GM15510 (cell line): ENCODE results near the gene GPBP1L1.
A peak's percentile ranks its signal among the peaks of the same experiment; 100 is the strongest.

Experiments
- POLR2A ChIP-seq: IDR thresholded peaks from 3 replicates; pipeline ENCODE4 v1.6.1; 2011; ENCODE audit warnings: borderline replicate concordance; ENCODE audit not compliant: insufficient read length; ENCODE audit errors: extremely low read depth

GPBP1L1 gene

GRCh38 chr1:45687014-45687753, 851 bp upstream of the GPBP1L1 start:
- TF ChIP-seq POLR2A = peak; percentile 95

- TF ChIP-seq POLR2A = no peak
Observed at GRCh38 chr1:45686015-45686287, 382 bp downstream of the GPBP1L1 start.

GRCh38 chr1:45685308-45686014, 872 bp downstream of the GPBP1L1 start:
- TF ChIP-seq POLR2A = no peak

GRCh38 chr1:45684402-45684801, 1.9 kb downstream of the GPBP1L1 start:
- no peak for TF ChIP-seq POLR2A

GRCh38 chr1:45682942-45683341, 3.4 kb downstream of the GPBP1L1 start:
- TF ChIP-seq POLR2A = no peak

GRCh38 chr1:45679123-45679522, 7.2 kb downstream of the GPBP1L1 start:
- TF ChIP-seq POLR2A = no peak

- no peak for TF ChIP-seq POLR2A
Observed at GRCh38 chr1:45678489-45678888, 7.8 kb downstream of the GPBP1L1 start.

GRCh38 chr1:45677751-45678245, 8.5 kb downstream of the GPBP1L1 start:
- TF ChIP-seq POLR2A = no peak

GRCh38 chr1:45674478-45674877, 11.9 kb downstream of the GPBP1L1 start:
- TF ChIP-seq POLR2A = no peak

GRCh38 chr1:45673956-45674355, 12.4 kb downstream of the GPBP1L1 start:
- TF ChIP-seq POLR2A = no peak

GRCh38 chr1:45669859-45670655, 16.3 kb downstream of the GPBP1L1 start:
- no peak for TF ChIP-seq POLR2A

GRCh38 chr1:45669379-45669778, 17.0 kb downstream of the GPBP1L1 start:
- no peak for TF ChIP-seq POLR2A

GRCh38 chr1:45668526-45668925, 17.8 kb downstream of the GPBP1L1 start:
- TF ChIP-seq POLR2A = no peak

GRCh38 chr1:45667321-45668111, 18.8 kb downstream of the GPBP1L1 start:
- TF ChIP-seq POLR2A = no peak
